Activated T-helper 1 cell treated with anti-CD3 and anti-CD28 coated beads, Interleukin-12 subunit alpha, Interleukin-12 subunit beta, Interleukin-2, Interleukin-4 antibody, amounts not matched to agents 30 ng/mL and 10 ng/mL and 1 ng/mL, durations not matched to agents 14 hours and 24 hours and 36 hours (primary cell): ENCODE results near the gene DEDD2. TPM values are rescaled to one million over a fixed set of nuclear protein-coding genes. Genes with fewer than 3 reads are reported as not detected.

ENCODE experiments used
- DNase-seq: peaks from one replicate; pipeline ENCODE4 v3.0.0; 2021; ENCODE audit warnings: low spot score
- H3K27ac Mint-ChIP-seq: one replicate; pipeline ENCODE4 v1.8.0; 2021; ENCODE audit warnings: mild to moderate bottlenecking, mixed read lengths
- H3K27me3 Mint-ChIP-seq: one replicate; pipeline ENCODE4 v1.8.0; 2022; ENCODE audit warnings: mild to moderate bottlenecking, moderate library complexity, mixed read lengths; ENCODE audit not compliant: insufficient read depth
- H3K36me3 Mint-ChIP-seq: one replicate; pipeline ENCODE4 v1.8.0; 2021; ENCODE audit warnings: low read depth, mixed read lengths
- H3K4me1 Mint-ChIP-seq: one replicate; pipeline ENCODE4 v1.8.0; 2021; ENCODE audit warnings: low read depth, mixed read lengths
- H3K4me3 Mint-ChIP-seq: one replicate; pipeline ENCODE4 v1.8.0; 2021; ENCODE audit warnings: mild to moderate bottlenecking, moderate library complexity, mixed read lengths
- H3K9me3 Mint-ChIP-seq: one replicate; pipeline ENCODE4 v1.8.0; 2021; ENCODE audit warnings: mixed read lengths
- intact Hi-C: fragments of 100-400 bp; cut with micrococcal nuclease; formaldehyde crosslinking; loops from one replicate; pipeline ENCODE4 v1.15.1; 2024
- total RNA-seq: library from RNA; stranded (reverse); gene quantifications from 2 replicates; pipeline ENCODE4 v1.2.3, GENCODE V29; 2022

The DEDD2 gene
- total RNA-seq, 1 donor from 2014 or later, result 37.9 TPM

GRCh38 chr19:42212886-42213285 lies 4.6 kb downstream of the DEDD2 start:
- peaks cover 43% of the 10 kb centered on the region for H3K36me3 Mint-ChIP-seq
- DNase-seq, result no peak
- intact Hi-C loops, result no loop called here
- no peaks in the 10 kb centered on the region for H3K9me3 Mint-ChIP-seq
- peaks cover 54% of the 10 kb centered on the region for H3K4me1 Mint-ChIP-seq
- peak overlapping the region; percentile 47 for H3K4me3 Mint-ChIP-seq
- H3K27me3 Mint-ChIP-seq, result peaks cover 2% of the 10 kb centered on the region
- peak overlapping the region; percentile 80 for H3K27ac Mint-ChIP-seq

- Mint-ChIP-seq H3K27ac (no peak overlapping the region), H3K36me3 (peaks cover 58% of the 10 kb centered on the region), H3K27me3 (no peaks in the 10 kb centered on the region), H3K4me1 (peaks cover 48% of the 10 kb centered on the region), H3K9me3 (no peaks in the 10 kb centered on the region), H3K4me3 (peak overlapping the region; percentile 22)
- intact Hi-C loops, result no loop called here
- no peak for DNase-seq
Measured at GRCh38 chr19:42208612-42209011, 8.9 kb downstream of the DEDD2 start.

- Mint-ChIP-seq H3K36me3 (peaks cover 57% of the 10 kb centered on the region), H3K4me1 (peaks cover 48% of the 10 kb centered on the region), H3K27ac (peak overlapping the region; percentile 70), H3K4me3 (no peak overlapping the region), H3K27me3 (no peaks in the 10 kb centered on the region), H3K9me3 (no peaks in the 10 kb centered on the region)
- intact Hi-C loops, result no loop called here
- DNase-seq, result no peak
Measured at GRCh38 chr19:42207767-42208271, 9.7 kb downstream of the DEDD2 start.

GRCh38 chr19:42206871-42207755 lies 10.4 kb downstream of the DEDD2 start:
- H3K36me3 Mint-ChIP-seq, result peaks cover 61% of the 10 kb centered on the region
- intact Hi-C loops, result no loop called here
- H3K4me3 Mint-ChIP-seq, result no peak overlapping the region
- no peaks in the 10 kb centered on the region for H3K9me3 Mint-ChIP-seq
- DNase-seq, result no peak
- H3K4me1 Mint-ChIP-seq, result peaks cover 52% of the 10 kb centered on the region
- no peaks in the 10 kb centered on the region for H3K27me3 Mint-ChIP-seq
- peak overlapping the region; percentile 70 for H3K27ac Mint-ChIP-seq

- DNase-seq, result no peak
- no peaks in the 10 kb centered on the region for H3K27me3 Mint-ChIP-seq
- peaks cover 69% of the 10 kb centered on the region for H3K36me3 Mint-ChIP-seq
- H3K4me1 Mint-ChIP-seq, result peaks cover 71% of the 10 kb centered on the region
- peak overlapping the region; percentile 75 for H3K27ac Mint-ChIP-seq
- H3K9me3 Mint-ChIP-seq, result no peaks in the 10 kb centered on the region
- intact Hi-C loops, result loop anchor here (5.0 kb wide), 1 partner anchor 78 kb away; no protein-coding TSS in a partner anchor
- no peak overlapping the region for H3K4me3 Mint-ChIP-seq
Measured at GRCh38 chr19:42204664-42205063, 12.8 kb downstream of the DEDD2 start.

GRCh38 chr19:42203700-42204099 lies 13.8 kb downstream of the DEDD2 start:
- Mint-ChIP-seq H3K27me3 (no peaks in the 10 kb centered on the region), H3K4me3 (no peak overlapping the region), H3K9me3 (no peaks in the 10 kb centered on the region), H3K36me3 (peaks cover 69% of the 10 kb centered on the region), H3K27ac (peak overlapping the region; percentile 56), H3K4me1 (peaks cover 79% of the 10 kb centered on the region)
- intact Hi-C loops, result loop anchor here (5.0 kb wide), 1 partner anchor 79 kb away; no protein-coding TSS in a partner anchor
- DNase-seq, result no peak

GRCh38 chr19:42202290-42202880 lies 15.1 kb downstream of the DEDD2 start:
- Mint-ChIP-seq H3K36me3 (peaks cover 61% of the 10 kb centered on the region), H3K4me3 (peak overlapping the region; percentile 77), H3K27ac (peak overlapping the region; percentile 91), H3K4me1 (peaks cover 75% of the 10 kb centered on the region), H3K27me3 (no peaks in the 10 kb centered on the region), H3K9me3 (no peaks in the 10 kb centered on the region)
- intact Hi-C loops, result loop anchor here (5.0 kb wide), 1 partner anchor 80 kb away; no protein-coding TSS in a partner anchor
- no peak for DNase-seq

- Mint-ChIP-seq H3K4me3 (peak overlapping the region; percentile 77), H3K4me1 (peaks cover 81% of the 10 kb centered on the region), H3K9me3 (no peaks in the 10 kb centered on the region), H3K36me3 (peaks cover 61% of the 10 kb centered on the region), H3K27me3 (no peaks in the 10 kb centered on the region), H3K27ac (peak overlapping the region; percentile 91)
- intact Hi-C loops, result loop anchor here (1.0 to 5.0 kb wide), 2 partner anchors 16 to 81 kb away; partner anchors contain the start of gene DEDD2
- DNase-seq, result peak; percentile 68
Measured at GRCh38 chr19:42201489-42202289, 15.8 kb downstream of the DEDD2 start.

- H3K36me3 Mint-ChIP-seq, result peaks cover 61% of the 10 kb centered on the region
- intact Hi-C loops, result loop anchor here (5.0 kb wide), 1 partner anchor 82 kb away; no protein-coding TSS in a partner anchor
Measured at GRCh38 chr19:42200116-42200715, 17.3 kb downstream of the DEDD2 start.

GRCh38 chr19:42199440-42200115 lies 17.9 kb downstream of the DEDD2 start:
- intact Hi-C loops, result loop anchor here (1.0 to 5.0 kb wide), 5 partner anchors 15 to 91 kb away; partner anchors contain the start of gene POU2F2
- H3K4me1 Mint-ChIP-seq, result peaks cover 83% of the 10 kb centered on the region
- no peaks in the 10 kb centered on the region for H3K9me3 Mint-ChIP-seq

More at GRCh38 chr19:42200116-42200715, 17.3 kb downstream of the DEDD2 start:
- H3K27me3 Mint-ChIP-seq, result no peaks in the 10 kb centered on the region
- H3K27ac Mint-ChIP-seq, result peak overlapping the region; percentile 92
- no peak for DNase-seq
- H3K9me3 Mint-ChIP-seq, result no peaks in the 10 kb centered on the region
- peaks cover 89% of the 10 kb centered on the region for H3K4me1 Mint-ChIP-seq
- peak overlapping the region; percentile 77 for H3K4me3 Mint-ChIP-seq

GRCh38 chr19:42198676-42199439 lies 18.6 kb downstream of the DEDD2 start:
- Mint-ChIP-seq H3K27ac (peak overlapping the region; percentile 92), H3K4me1 (peaks cover 75% of the 10 kb centered on the region), H3K4me3 (peak overlapping the region; percentile 77), H3K27me3 (no peaks in the 10 kb centered on the region), H3K36me3 (peaks cover 54% of the 10 kb centered on the region), H3K9me3 (peaks cover 5% of the 10 kb centered on the region)
- intact Hi-C loops, result loop anchor here (1.0 kb wide), 4 partner anchors 15 to 91 kb away; partner anchors contain the start of gene POU2F2
- peak; percentile 81 for DNase-seq

More at GRCh38 chr19:42199440-42200115, 17.9 kb downstream of the DEDD2 start:
- H3K4me3 Mint-ChIP-seq, result peak overlapping the region; percentile 77
- H3K27me3 Mint-ChIP-seq, result no peaks in the 10 kb centered on the region
- peak overlapping the region; percentile 92 for H3K27ac Mint-ChIP-seq
- peak; percentile 75 for DNase-seq
- H3K36me3 Mint-ChIP-seq, result peaks cover 55% of the 10 kb centered on the region
